GM10248 (cell line): ENCODE results near the gene C11orf52.

Experiments used
- CTCF ChIA-PET: fragments of 300-600 bp; sonication (Branson Sonifier 250); formaldehyde crosslinking; extraction: SDS; loops from one replicate; lab custom pipeline; 2021; ENCODE audit warnings: antibody characterized with exemption; lab: Yijun Ruan, JAX
- POLR2A ChIA-PET: fragments of 350-650 bp; sonication (Branson Sonifier 250); formaldehyde crosslinking; extraction: SDS; loops from one replicate; lab custom pipeline; 2020; ENCODE audit warnings: antibody characterized with exemption; lab: Yijun Ruan, JAX
- DNase-seq: peaks from one replicate; pipeline ENCODE4 v3.0.0; 2012; ENCODE audit errors: extremely low spot score
- CTCF ChIP-seq: IDR thresholded peaks from 2 replicates; pipeline ENCODE4 v1.5.1; 2012; ENCODE audit warnings: mild to moderate bottlenecking, low read depth; ENCODE audit errors: extremely low read depth, missing control alignments, control extremely low read depth

Gene C11orf52

GRCh38 chr11:111911563-111912401 is 6.9 kb upstream of the C11orf52 start, which contains the start of gene CRYAB:
Gene CRYAB (minus strand): TSS chr11:111911770. CDS start chr11:111911724, 46 bp downstream.
- no peak for TF ChIP-seq CTCF
- ChIA-PET POLR2A (no interaction called here), CTCF (interaction anchor here (0.9 to 3.3 kb wide), 2 partner anchors 9 to 20 kb away, joined by 3 to 13 read pairs; no protein-coding TSS in a partner anchor)
- DNase-seq, result no peak

DNA sequence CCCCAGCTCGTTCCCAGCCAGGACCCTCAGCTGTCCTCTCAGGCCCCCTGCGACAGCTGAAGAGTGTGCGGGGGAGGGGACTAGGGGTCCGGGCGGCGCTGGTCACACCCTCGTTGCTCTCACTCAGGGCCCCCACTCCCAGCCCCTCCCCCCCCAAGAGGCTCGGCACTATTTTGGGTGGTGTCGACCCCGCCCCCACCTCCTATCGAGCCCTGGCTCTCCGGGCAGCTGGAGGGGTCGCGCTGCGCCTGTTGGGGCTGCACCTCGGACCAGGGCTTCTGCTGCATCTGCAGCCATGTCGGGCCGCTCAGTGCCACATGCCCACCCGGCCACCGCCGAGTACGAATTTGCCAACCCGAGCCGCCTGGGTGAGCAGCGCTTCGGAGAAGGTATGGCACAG is 6.2 kb upstream of the C11orf52 start, which contains the start of gene HSPB2:
TSS of gene HSPB2 (plus strand) at position 200 of the 400 bp plus-strand sequence. CDS start at position 296, 96 bp downstream.
- ChIA-PET POLR2A (no interaction called here), CTCF (no interaction called here)
- DNase-seq, result no peak
- TF ChIP-seq CTCF, result no peak

DNA sequence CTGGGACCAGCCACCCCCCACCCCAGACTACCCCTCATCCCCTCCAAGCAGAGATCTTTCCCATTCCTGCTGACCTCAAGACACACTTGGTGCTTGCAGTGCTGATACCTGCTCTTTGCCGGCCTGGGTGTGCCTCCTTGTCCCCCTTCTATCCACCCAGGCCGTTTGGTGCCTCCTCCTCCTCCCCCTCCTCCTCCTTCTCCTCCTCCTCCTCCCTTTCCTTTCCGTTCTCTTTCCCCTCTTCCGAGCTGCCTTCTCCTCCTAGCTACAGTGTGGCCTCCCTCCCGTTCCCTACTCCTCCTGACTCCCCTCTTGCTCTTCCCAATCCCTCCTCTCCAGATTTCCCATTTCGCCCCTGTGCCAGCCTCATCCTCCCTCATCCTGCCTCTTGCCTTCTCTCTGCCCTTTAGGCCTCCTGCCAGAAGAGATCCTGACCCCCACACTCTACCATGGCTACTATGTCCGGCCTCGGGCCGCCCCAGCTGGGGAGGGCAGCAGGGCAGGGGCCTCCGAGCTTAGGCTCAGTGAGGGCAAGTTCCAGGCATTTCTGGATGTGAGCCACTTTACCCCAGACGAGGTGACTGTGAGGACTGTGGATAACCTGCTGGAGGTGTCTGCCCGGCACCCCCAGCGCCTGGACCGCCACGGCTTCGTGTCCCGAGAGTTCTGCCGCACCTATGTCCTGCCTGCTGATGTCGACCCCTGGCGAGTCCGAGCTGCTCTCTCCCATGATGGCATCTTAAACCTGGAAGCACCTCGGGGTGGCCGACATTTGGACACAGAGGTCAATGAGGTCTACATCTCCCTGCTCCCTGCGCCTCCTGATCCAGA is 5.5 kb upstream of the C11orf52 start:
- ChIA-PET CTCF (interaction anchor here (1.1 to 2.9 kb wide), 6 partner anchors 8 to 69 kb away, joined by 3 to 16 read pairs (median 6); no protein-coding TSS in a partner anchor), POLR2A (no interaction called here)
- DNase-seq, result no peak
- TF ChIP-seq CTCF, result no peak

DNA sequence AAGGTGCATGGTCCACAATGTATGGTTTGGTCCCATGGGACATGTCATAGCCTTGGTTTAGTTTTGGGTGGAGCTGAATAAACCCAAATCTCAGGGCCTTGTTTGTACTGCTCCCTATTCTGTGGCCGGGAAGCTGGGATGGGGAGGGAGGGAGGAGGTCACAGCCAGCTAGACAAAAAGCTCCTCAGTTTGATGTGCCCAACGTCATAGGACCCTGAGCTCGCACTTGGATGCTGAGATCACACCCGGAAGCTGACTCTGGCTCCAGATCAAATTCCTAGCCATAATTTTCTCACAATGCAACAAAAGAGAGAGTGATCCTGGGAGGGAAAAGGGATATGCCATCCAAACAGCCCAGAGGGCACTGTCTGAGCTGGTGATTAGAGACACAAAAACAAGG is 4.7 kb upstream of the C11orf52 start:
- CTCF ChIA-PET, result interaction anchor here (1.1 to 2.9 kb wide), 6 partner anchors 8 to 68 kb away, joined by 3 to 16 read pairs (median 6); no protein-coding TSS in a partner anchor
- no peak for DNase-seq
- POLR2A ChIA-PET, result no interaction called here
- TF ChIP-seq CTCF, result no peak

GRCh38 chr11:111916768-111917167 is 1.9 kb upstream of the C11orf52 start:
- POLR2A ChIA-PET, result no interaction called here
- DNase-seq, result no peak
- no peak for TF ChIP-seq CTCF
- CTCF ChIA-PET, result no interaction called here

DNA sequence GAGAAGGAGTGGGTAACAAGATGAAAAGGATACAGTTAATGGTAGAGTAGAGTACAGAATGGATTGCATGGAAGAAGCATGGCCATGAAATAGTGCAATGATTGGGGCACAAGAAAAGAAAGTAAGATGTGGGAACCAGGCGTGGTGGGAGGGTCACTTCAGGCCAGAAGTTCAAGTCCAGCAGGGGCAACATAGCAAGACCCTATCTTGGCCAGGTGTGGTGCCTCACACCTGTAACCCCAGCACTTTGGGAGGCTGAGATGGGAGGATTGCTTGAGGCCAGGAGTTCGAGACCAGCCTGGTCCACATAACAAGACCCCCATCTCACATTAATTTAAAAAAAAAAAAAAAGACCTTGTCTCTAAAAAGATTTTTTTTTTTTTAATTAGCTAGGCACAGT is 1.4 kb upstream of the C11orf52 start:
- POLR2A ChIA-PET, result no interaction called here
- CTCF ChIA-PET, result interaction anchor here (0.9 to 2.1 kb wide), 2 partner anchors 9 to 15 kb away, joined by 3 to 8 read pairs; no protein-coding TSS in a partner anchor
- no peak for DNase-seq
- TF ChIP-seq CTCF, result no peak
